ENCODE measurements around the gene COL26A1. TPM values are rescaled to one million over a fixed set of nuclear protein-coding genes. Genes with fewer than 3 reads are reported as not detected.
"Not testable (repeated sequence)": the region's sequence is repeated elsewhere in the genome, so short reads cannot be mapped to it uniquely, and the experiment has no call there.

Gene COL26A1
- total RNA-seq, 1 donor = not detected

DNA sequence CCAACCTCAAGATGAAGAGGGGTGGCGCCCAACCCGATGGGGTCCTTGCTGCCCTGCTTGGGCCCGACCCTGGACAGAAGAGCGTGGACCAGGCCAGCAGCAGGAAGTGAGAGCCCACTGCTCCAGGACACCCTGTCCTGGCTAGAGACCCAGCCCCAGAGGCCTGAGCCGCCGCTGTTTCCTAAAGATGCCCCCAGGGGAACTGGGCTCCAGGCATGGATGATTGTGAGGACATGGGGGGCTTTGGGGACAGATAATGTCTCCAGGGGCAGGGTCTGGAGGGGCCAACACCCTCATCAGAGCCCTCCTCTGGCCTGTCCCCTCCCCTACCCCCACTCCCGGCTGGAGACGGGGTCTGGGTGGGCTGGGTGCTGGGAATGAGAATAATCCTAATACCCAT is 194.7 kb downstream of the COL26A1 start:
- no peak for DNase-seq (ENCODE audit: low read depth)
- no peak overlapping the region for H3K4me3 ChIP-seq (ENCODE audit: low read depth, low read length)
- TF ChIP-seq, protein P1, sequence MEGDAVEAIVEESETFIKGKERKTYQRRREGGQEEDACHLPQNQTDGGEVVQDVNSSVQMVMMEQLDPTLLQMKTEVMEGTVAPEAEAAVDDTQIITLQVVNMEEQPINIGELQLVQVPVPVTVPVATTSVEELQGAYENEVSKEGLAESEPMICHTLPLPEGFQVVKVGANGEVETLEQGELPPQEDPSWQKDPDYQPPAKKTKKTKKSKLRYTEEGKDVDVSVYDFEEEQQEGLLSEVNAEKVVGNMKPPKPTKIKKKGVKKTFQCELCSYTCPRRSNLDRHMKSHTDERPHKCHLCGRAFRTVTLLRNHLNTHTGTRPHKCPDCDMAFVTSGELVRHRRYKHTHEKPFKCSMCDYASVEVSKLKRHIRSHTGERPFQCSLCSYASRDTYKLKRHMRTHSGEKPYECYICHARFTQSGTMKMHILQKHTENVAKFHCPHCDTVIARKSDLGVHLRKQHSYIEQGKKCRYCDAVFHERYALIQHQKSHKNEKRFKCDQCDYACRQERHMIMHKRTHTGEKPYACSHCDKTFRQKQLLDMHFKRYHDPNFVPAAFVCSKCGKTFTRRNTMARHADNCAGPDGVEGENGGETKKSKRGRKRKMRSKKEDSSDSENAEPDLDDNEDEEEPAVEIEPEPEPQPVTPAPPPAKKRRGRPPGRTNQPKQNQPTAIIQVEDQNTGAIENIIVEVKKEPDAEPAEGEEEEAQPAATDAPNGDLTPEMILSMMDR (IDR thresholded peaks at IDR 0.05; ENCODE audit: insufficient read depth, low read length) = no peak

DNA sequence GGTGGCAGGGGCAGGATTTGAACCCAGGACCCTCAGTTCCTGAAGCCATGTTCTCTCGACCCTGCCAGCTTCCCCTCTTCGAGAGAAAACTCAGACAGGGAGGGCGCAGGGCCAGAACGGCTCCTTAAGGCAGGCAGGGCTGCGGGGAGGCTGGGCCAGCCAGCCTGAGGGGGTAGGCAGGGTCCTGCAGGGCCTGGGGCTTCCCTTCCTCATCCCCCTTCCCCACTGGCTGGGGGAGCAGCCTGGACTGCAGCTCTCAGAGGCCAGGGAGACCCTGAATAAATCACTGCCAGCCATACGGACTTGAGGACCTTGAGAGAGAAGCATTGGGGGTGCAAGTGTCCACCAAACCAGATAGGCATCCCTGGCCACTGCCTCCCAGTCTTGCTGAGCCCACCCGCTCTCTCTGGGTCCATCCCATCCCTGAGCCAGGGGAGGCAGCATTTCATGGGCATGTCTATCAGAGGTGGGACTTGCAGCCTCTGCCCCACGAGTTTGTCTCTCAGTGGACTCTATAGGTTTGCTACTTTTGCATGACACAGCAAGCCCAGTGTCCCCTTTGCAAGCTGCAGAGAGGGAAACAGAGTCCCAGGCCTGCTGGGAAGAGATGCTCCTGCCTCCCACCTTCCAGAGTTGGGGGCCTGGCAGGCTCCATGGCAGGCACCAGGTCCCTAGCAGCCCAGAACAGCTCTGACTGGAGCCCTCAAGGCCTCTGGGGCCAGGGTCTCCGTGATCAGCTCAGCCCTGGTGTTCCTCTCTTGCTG is 195.5 kb downstream of the COL26A1 start:
- DNase-seq (ENCODE audit: low read depth) = no peak

DNA sequence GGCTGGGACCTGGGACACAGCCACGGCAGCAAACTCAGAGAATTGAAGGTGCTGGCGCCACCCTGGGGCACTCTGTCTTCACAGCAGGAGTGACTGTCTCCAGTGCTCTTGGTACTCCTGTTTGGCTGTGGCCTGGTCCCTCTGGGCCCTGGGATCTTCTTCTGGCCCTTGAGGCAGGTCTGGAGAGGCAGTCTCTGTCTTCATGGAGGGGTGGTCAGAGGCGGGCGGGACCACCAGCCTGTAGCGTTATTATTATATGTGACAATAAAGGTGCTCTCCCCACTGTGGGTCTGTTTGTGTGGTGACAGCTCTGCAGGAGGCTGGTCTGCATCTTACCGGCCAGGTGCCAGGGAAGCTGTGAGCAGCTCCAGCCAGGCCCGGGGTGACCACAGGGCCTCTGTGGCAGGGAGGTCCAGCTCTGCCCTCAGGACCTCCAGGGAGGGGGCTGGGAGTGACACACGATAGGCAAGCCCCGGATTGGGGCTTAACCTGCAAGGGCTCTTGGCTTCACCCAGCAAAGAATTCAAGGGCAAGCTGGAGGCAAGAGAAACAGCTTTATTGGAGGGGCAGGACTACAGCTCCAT is 196.2 kb downstream of the COL26A1 start:
- DNase-seq (ENCODE audit: low read depth) = no peak
- TF ChIP-seq, protein P1 (IDR thresholded peaks at IDR 0.05; ENCODE audit: insufficient read depth, low read length) = no peak
- H3K4me3 ChIP-seq (ENCODE audit: low read depth, low read length) = no peak overlapping the region

More for the DNA sequence above, 195.5 kb downstream of the COL26A1 start:
- no peak overlapping the region for H3K4me3 ChIP-seq (ENCODE audit: low read depth, low read length)
- TF ChIP-seq, protein P1 (IDR thresholded peaks at IDR 0.05; ENCODE audit: insufficient read depth, low read length) = no peak

DNA sequence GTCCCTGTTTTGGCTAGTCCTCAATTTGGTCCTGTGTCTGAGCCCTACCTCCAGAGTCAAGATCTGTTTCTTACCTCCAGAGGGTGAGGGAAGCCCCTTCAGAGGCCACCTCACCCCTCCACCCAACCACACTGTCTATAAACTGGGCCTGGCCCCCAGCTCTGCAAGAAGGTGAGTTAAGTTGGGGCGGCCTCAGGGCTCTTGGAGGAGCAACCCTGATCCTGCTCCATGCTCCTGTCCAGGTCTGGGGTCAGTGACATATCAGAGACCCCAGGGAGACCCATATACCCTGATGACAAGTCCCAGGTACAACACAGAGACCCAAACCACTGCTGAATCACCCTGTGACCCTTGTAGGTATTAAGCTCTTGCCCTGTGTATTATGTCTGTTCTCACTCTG is 196.9 kb downstream of the COL26A1 start:
- no peak for DNase-seq (ENCODE audit: low read depth)
- TF ChIP-seq, protein P1 (IDR thresholded peaks at IDR 0.05; ENCODE audit: insufficient read depth, low read length) = no peak
- H3K4me3 ChIP-seq (ENCODE audit: low read depth, low read length) = no peak overlapping the region

DNA sequence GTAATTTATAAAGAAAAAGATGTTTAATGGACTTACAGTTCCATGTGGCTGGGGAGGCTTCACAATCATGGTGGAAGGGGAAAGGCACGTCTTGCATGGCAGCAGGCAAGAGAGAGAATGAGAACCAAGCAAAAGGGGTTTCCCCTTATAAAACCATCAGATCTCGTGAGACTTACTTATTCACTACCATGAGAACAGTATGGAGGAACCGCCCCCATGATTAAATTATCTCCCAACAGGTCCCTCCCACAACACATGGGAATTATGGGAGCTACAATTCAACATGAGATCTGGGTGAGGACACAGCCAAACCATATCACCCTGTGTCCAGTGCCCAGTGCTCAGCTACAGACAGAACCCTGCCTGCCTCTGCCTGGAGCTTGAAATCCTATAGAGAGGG is 197.3 kb downstream of the COL26A1 start:
- DNase-seq (ENCODE audit: low read depth); H3K4me3 ChIP-seq (ENCODE audit: low read depth, low read length): not testable (repeated sequence)

DNA sequence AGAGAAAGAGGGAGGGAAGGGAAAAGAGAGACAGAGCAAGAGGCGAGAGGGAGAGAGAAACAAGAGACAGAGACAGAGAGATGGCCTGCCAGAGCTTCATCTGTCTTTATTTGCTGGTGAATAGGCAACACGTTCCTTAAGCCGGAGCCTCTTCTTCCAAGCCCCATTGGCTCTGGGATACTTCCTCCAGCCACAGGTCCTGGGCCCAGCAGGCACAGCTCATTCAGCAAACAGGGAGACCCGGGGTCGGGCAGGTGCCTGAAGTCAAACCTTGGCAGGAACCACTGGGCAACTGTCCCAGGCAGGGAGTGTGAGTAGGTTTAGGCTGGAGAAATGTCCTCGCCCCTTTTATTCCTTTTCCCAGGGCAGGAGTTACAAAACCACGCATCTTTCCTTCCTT is 198.2 kb downstream of the COL26A1 start:
- DNase-seq (ENCODE audit: low read depth) = no peak

DNA sequence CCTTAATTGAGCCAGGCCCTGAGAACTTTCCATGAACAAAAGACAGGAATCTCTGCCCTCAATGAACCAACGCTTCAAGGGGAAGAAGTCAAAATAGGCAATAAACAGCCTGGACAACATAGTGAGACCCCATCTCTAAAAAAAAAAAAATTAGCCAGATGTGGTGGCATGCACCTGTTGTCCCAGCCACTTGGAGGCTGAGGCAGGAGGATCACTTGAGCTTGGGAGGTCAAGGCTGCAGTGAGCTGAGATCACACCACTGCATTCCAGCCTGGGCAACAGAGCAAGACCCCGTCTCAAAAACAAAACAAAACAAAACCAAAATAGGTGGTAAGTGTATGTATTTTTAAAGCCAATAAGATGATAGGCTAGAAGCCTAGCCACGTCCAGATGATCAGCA is 198.6 kb downstream of the COL26A1 start:
- not testable (repeated sequence) for DNase-seq (ENCODE audit: low read depth); H3K4me3 ChIP-seq (ENCODE audit: low read depth, low read length)

More for the DNA sequence above, 198.2 kb downstream of the COL26A1 start:
- TF ChIP-seq, protein P1 (IDR thresholded peaks at IDR 0.05; ENCODE audit: insufficient read depth, low read length) = no peak
- H3K4me3 ChIP-seq (ENCODE audit: low read depth, low read length) = no peak overlapping the region
